CD8-positive, alpha-beta memory T cell (primary cell): ENCODE results near the gene PUSL1. TPM values are rescaled to one million over a fixed set of nuclear protein-coding genes. Genes with fewer than 3 reads are reported as not detected.

Experiments
- CTCF ChIA-PET: fragments of 350-600 bp; sonication (Branson Sonifier 250); formaldehyde crosslinking; loops from one replicate; lab custom pipeline; 2021; ENCODE audit warnings: antibody characterized with exemption; lab: Charles Lee
- POLR2A ChIA-PET: fragments of 350-600 bp; sonication (Branson Sonifier 250); formaldehyde crosslinking; loops from one replicate; lab custom pipeline; 2021; ENCODE audit warnings: antibody characterized with exemption; lab: Charles Lee
- DNase-seq, 5 donors: peaks; one replicate each; pipeline versions ENCODE4 v3.0.0 to v3.0.0-alpha.2; 2020 to 2022; ENCODE audit warnings: mixed read lengths in 1 of 5
- H3K27ac ChIP-seq: one replicate; pipeline ENCODE4 v1.7.0; 2013; ENCODE audit warnings: low read depth, mild to moderate bottlenecking, low read length, moderate library complexity
- H3K27me3 ChIP-seq: 2 replicates; pipeline ENCODE4 v1.7.0; 2013; ENCODE audit warnings: low read length, mild to moderate bottlenecking; ENCODE audit not compliant: insufficient read depth, poor library complexity, severe bottlenecking
- H3K36me3 ChIP-seq: 2 replicates; pipeline ENCODE4 v1.7.0; 2013; ENCODE audit warnings: mild to moderate bottlenecking, low read length, moderate library complexity; ENCODE audit not compliant: insufficient read depth
- H3K4me1 ChIP-seq: 2 replicates; pipeline ENCODE4 v1.7.0; 2013; ENCODE audit warnings: mild to moderate bottlenecking, low read length, moderate library complexity; ENCODE audit not compliant: insufficient read depth
- H3K4me3 ChIP-seq: 2 replicates; pipeline ENCODE4 v1.7.0; 2013; ENCODE audit warnings: mild to moderate bottlenecking, low read length
- H3K9me3 ChIP-seq: 2 replicates; pipeline ENCODE4 v1.7.0; 2013; ENCODE audit warnings: mild to moderate bottlenecking, low read length
- H3K27ac Mint-ChIP-seq, 8 donors: one replicate each; pipeline ENCODE4 v1.8.0; 2020 to 2021; ENCODE audit warnings: mixed read lengths in 8 of 8, mild to moderate bottlenecking in 6 of 8, inconsistent platforms in 3 of 8, moderate library complexity in 3 of 8
- H3K27me3 Mint-ChIP-seq, 2 donors: one replicate each; pipeline ENCODE4 v1.8.0; 2020 to 2021; ENCODE audit warnings: mixed read lengths in 2 of 2, mild to moderate bottlenecking in 1 of 2, moderate library complexity in 1 of 2
- H3K36me3 Mint-ChIP-seq, 3 donors: one replicate each; pipeline ENCODE4 v1.8.0; 2020 to 2021; ENCODE audit warnings: mixed read lengths in 3 of 3, inconsistent platforms in 1 of 3, mild to moderate bottlenecking in 1 of 3
- H3K4me1 Mint-ChIP-seq, 3 donors: one replicate each; pipeline ENCODE4 v1.8.0; 2020 to 2021; ENCODE audit warnings: mixed read lengths in 3 of 3, inconsistent platforms in 1 of 3, mild to moderate bottlenecking in 1 of 3
- H3K4me3 Mint-ChIP-seq, 7 donors: one replicate each; pipeline ENCODE4 v1.8.0; 2020 to 2021; ENCODE audit warnings: mixed read lengths in 7 of 7, mild to moderate bottlenecking in 6 of 7, moderate library complexity in 4 of 7, inconsistent platforms in 2 of 7
- H3K9me3 Mint-ChIP-seq, 5 donors: one replicate each; pipeline ENCODE4 v1.8.0; 2020 to 2022; ENCODE audit warnings: mixed read lengths in 5 of 5, mild to moderate bottlenecking in 3 of 5, moderate library complexity in 2 of 5, inconsistent platforms in 1 of 5
- polyA plus RNA-seq: library from polyadenylated mRNA; unstranded; fragments of 300-500 nt; fragmentation: Illumina TruSeq; gene quantifications from one replicate; pipeline ENCODE4 v1.2.3, GENCODE V29; 2021
- total RNA-seq, 2 experiments: library from RNA; stranded (reverse); gene quantifications; one replicate each; pipeline ENCODE4 v1.2.3, GENCODE V29; 2021

PUSL1 gene
- total and polyA plus RNA-seq, 3 experiments from 2014 or later = 22.0 to 34.3 (median 32.9) TPM

DNA sequence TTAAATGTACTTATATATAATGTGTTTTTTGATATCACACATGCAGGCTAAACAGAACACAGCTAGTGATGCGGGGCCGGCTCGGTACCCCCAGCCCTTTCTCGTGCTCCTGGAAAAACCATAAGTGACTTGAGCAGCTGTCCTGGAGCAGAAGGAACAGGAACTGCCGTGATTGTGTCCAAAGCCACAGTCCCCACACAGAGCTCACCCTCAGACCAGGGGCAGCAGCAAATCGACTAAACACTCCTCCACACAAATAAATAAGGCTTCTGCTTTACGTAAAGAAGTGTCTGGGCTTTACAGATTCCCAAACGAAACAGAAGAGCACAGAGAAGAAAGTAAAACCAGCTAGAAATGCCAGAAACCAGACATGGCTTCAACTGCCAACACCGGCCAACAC lies 44.4 kb upstream of the PUSL1 start:
- H3K4me1 ChIP-seq = no peaks in the 10 kb centered on the region
- H3K9me3 Mint-ChIP-seq = no peaks in the 10 kb centered on the region
- peaks cover 17 to 34% (median 18%) of the 10 kb centered on the region in 3 donors for H3K4me1 Mint-ChIP-seq
- H3K36me3 ChIP-seq = peaks cover 28% of the 10 kb centered on the region
- DNase-seq = no peak
- no peak overlapping the region for H3K4me3 Mint-ChIP-seq
- H3K4me3 ChIP-seq = no peak overlapping the region
- no peaks in the 10 kb centered on the region for H3K27me3 ChIP-seq
- no peaks in the 10 kb centered on the region for H3K9me3 ChIP-seq
- POLR2A ChIA-PET = no interaction called here
- H3K27ac Mint-ChIP-seq = no peak overlapping the region
- CTCF ChIA-PET = no interaction called here
- H3K27ac ChIP-seq = no peak overlapping the region
- peaks cover 0 to 77% (median 2%) of the 10 kb centered on the region in 3 donors for H3K36me3 Mint-ChIP-seq
- H3K27me3 Mint-ChIP-seq = no peaks in the 10 kb centered on the region

DNA sequence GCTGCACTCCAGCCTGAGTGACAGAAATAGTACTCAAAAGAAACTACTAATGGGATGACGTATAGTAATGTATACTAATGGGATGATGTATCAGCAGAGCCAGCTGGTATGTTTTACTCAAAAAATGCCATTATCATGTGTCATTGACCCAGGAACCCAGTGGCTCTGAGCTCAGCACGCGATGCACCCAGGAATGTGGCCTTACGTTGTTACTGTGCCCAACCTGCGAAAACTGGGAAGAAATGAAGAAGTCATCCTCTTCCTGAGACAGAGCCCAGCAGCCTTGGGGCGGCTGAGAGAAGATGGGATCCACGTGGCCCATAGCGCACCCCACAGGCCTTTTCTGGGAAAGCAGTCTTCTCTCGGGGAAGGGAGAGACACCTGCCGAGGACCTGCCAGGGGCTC lies 43.5 kb upstream of the PUSL1 start:
- ChIA-PET POLR2A (interaction anchor here (0.5 kb wide), 1 partner anchor 145 kb away, joined by 5 read pairs; no protein-coding TSS in a partner anchor), CTCF (no interaction called here)
- H3K9me3 ChIP-seq = no peaks in the 10 kb centered on the region
- H3K27ac ChIP-seq = no peak overlapping the region
- Mint-ChIP-seq H3K4me1 (peaks cover 17 to 36% (median 22%) of the 10 kb centered on the region in 3 donors), H3K4me3 (no peak overlapping the region), H3K27ac (no peak overlapping the region), H3K36me3 (peaks cover 0 to 71% (median 2%) of the 10 kb centered on the region in 3 donors), H3K9me3 (no peaks in the 10 kb centered on the region), H3K27me3 (no peaks in the 10 kb centered on the region)
- peak in 1 of 5 donors; percentile 22 for DNase-seq
- no peaks in the 10 kb centered on the region for H3K27me3 ChIP-seq
- H3K4me3 ChIP-seq = no peak overlapping the region
- H3K4me1 ChIP-seq = peaks cover 3% of the 10 kb centered on the region
- H3K36me3 ChIP-seq = peaks cover 26% of the 10 kb centered on the region

- H3K4me1 ChIP-seq = peaks cover 29% of the 10 kb centered on the region
- no peaks in the 10 kb centered on the region for H3K9me3 Mint-ChIP-seq
- H3K27ac ChIP-seq = no peak overlapping the region
- no peak for DNase-seq
- H3K4me1 Mint-ChIP-seq = peaks cover 32 to 51% (median 44%) of the 10 kb centered on the region in 3 donors
- H3K36me3 ChIP-seq = peaks cover 9% of the 10 kb centered on the region
- peak overlapping the region in 1 of 7 donors; percentile 58 for H3K4me3 Mint-ChIP-seq
- H3K27me3 Mint-ChIP-seq = no peaks in the 10 kb centered on the region
- H3K36me3 Mint-ChIP-seq = peaks cover 0 to 70% (median 3%) of the 10 kb centered on the region in 3 donors
- no peaks in the 10 kb centered on the region for H3K27me3 ChIP-seq
- H3K27ac Mint-ChIP-seq = peak overlapping the region in 2 of 8 donors; percentile 55 to 63
- H3K9me3 ChIP-seq = no peaks in the 10 kb centered on the region
- ChIA-PET CTCF (no interaction called here), POLR2A (no interaction called here)
- no peak overlapping the region for H3K4me3 ChIP-seq
Measured at GRCh38 chr1:1267488-1268283, 40.7 kb upstream of the PUSL1 start.

DNA sequence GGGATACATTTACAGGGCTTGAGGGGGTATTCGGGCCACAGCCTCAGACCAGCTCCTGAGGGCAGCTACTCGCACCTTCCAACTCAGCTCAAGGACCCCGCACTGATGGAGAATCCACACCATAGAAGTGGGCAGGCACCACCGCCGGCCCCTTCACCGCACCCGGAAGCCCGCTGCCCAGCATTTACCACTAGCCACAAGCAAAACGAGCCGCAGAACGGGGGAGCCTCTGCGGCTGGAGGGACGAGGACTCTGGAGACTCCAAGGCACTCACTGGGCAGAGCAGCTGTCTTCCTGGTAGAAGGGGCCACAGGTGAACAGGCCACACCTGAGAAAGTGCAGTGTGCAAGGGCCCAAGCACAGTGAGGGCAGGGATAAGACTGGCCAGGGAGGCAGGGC lies 40.1 kb upstream of the PUSL1 start:
- peaks cover 34 to 56% (median 48%) of the 10 kb centered on the region in 3 donors for H3K4me1 Mint-ChIP-seq
- H3K36me3 Mint-ChIP-seq = peaks cover 0 to 69% (median 3%) of the 10 kb centered on the region in 3 donors
- H3K9me3 Mint-ChIP-seq = no peaks in the 10 kb centered on the region
- H3K4me1 ChIP-seq = peaks cover 32% of the 10 kb centered on the region
- H3K9me3 ChIP-seq = no peaks in the 10 kb centered on the region
- peak overlapping the region in 1 of 8 donors; percentile 63 for H3K27ac Mint-ChIP-seq
- no peaks in the 10 kb centered on the region for H3K27me3 ChIP-seq
- no peaks in the 10 kb centered on the region for H3K27me3 Mint-ChIP-seq
- H3K4me3 Mint-ChIP-seq = no peak overlapping the region
- no peak overlapping the region for H3K27ac ChIP-seq
- peaks cover 5% of the 10 kb centered on the region for H3K36me3 ChIP-seq
- ChIA-PET CTCF (no interaction called here), POLR2A (no interaction called here)
- no peak overlapping the region for H3K4me3 ChIP-seq
- no peak for DNase-seq

DNA sequence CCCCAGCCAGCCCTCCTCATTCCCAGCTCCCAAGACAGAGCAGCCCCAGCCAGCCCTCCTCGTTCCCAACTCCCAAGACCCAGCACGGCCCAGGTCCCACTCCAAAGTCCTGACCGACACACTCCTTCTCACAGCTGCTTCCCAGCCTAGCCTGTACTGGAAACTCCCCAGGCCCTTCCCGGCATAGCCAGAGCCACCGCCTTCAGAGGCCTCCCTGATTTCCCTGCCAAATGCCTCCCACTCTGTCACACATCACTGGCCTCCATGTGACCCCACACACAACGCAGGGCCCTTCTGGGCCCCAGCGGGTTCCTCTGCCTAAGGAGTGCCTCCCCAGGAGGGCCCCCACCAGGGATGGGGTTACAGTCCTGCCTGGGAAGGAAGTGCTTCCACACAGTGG lies 37.6 kb upstream of the PUSL1 start:
- ChIA-PET CTCF (no interaction called here), POLR2A (no interaction called here)
- Mint-ChIP-seq H3K9me3 (no peaks in the 10 kb centered on the region), H3K36me3 (peaks cover 0 to 48% (median 3%) of the 10 kb centered on the region in 3 donors), H3K4me3 (peak overlapping the region in 6 of 7 donors; percentile 28 to 80 (median 69)), H3K27ac (peak overlapping the region in 7 of 8 donors; percentile 37 to 92 (median 80)), H3K4me1 (peaks cover 33 to 59% (median 41%) of the 10 kb centered on the region in 3 donors), H3K27me3 (no peaks in the 10 kb centered on the region)
- Histone ChIP-seq H3K27ac (no peak overlapping the region), H3K36me3 (no peaks in the 10 kb centered on the region), H3K27me3 (no peaks in the 10 kb centered on the region), H3K4me3 (no peak overlapping the region), H3K9me3 (no peaks in the 10 kb centered on the region), H3K4me1 (peaks cover 39% of the 10 kb centered on the region)
- DNase-seq = no peak

GRCh38 chr1:1272341-1273208 lies 35.8 kb upstream of the PUSL1 start:
- H3K4me1 Mint-ChIP-seq = peaks cover 28 to 54% (median 37%) of the 10 kb centered on the region in 3 donors
- peaks cover 39% of the 10 kb centered on the region for H3K4me1 ChIP-seq
- DNase-seq = peak in 1 of 5 donors; percentile 23
- peak overlapping the region; percentile 76 to 93 (median 90) for H3K27ac Mint-ChIP-seq
- H3K9me3 Mint-ChIP-seq = no peaks in the 10 kb centered on the region
- H3K27ac ChIP-seq = peak overlapping the region; percentile 72
- ChIA-PET POLR2A (interaction anchor here (1.4 kb wide), 1 partner anchor 33 kb away, joined by 3 read pairs; no protein-coding TSS in a partner anchor), CTCF (interaction anchor here (1.4 kb wide), 1 partner anchor 99 kb away, joined by 3 read pairs; no protein-coding TSS in a partner anchor)
- peaks cover 0 to 39% (median 3%) of the 10 kb centered on the region in 3 donors for H3K36me3 Mint-ChIP-seq
- H3K9me3 ChIP-seq = no peaks in the 10 kb centered on the region
- no peaks in the 10 kb centered on the region for H3K27me3 Mint-ChIP-seq
- no peaks in the 10 kb centered on the region for H3K36me3 ChIP-seq
- H3K4me3 ChIP-seq = peak overlapping the region; percentile 84
- H3K27me3 ChIP-seq = no peaks in the 10 kb centered on the region
- H3K4me3 Mint-ChIP-seq = peak overlapping the region; percentile 85 to 92 (median 87)

DNA sequence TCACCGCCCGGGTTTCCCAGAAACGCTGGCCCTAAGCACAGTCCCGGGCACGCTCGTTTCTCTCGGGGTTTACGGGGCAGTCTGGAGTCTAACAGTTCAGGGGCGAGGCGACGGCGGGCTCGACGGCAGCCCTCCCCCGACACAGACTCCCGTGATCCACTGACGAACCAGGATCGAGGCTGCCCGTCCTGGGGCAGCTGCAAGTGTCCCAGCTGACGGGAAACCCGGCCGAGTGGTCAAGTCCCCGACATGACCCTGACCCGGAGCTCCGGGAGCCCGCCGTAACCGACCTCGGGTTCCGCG lies 35.2 kb upstream of the PUSL1 start:
- H3K4me3 Mint-ChIP-seq = peak overlapping the region; percentile 85 to 92 (median 87)
- H3K27ac Mint-ChIP-seq = peak overlapping the region; percentile 76 to 93 (median 88)
- peaks cover 28 to 51% (median 37%) of the 10 kb centered on the region in 3 donors for H3K4me1 Mint-ChIP-seq
- ChIA-PET CTCF (interaction anchor here (1.4 kb wide), 1 partner anchor 98 kb away, joined by 3 read pairs; no protein-coding TSS in a partner anchor), POLR2A (interaction anchor here (0.6 to 1.4 kb wide), 3 partner anchors 12 to 41 kb away, joined by 3 read pairs; no protein-coding TSS in a partner anchor)
- Histone ChIP-seq H3K27me3 (no peaks in the 10 kb centered on the region), H3K4me1 (peaks cover 39% of the 10 kb centered on the region), H3K4me3 (peak overlapping the region; percentile 84), H3K9me3 (no peaks in the 10 kb centered on the region), H3K36me3 (no peaks in the 10 kb centered on the region), H3K27ac (peak overlapping the region; percentile 72)
- no peaks in the 10 kb centered on the region for H3K9me3 Mint-ChIP-seq
- H3K27me3 Mint-ChIP-seq = no peaks in the 10 kb centered on the region
- H3K36me3 Mint-ChIP-seq = peaks cover 0 to 35% (median 3%) of the 10 kb centered on the region in 3 donors
- no peak for DNase-seq
